Endothelial cell (in vitro differentiated cells): ENCODE data around the gene AKR1C3. TPM values are rescaled to one million over a fixed set of nuclear protein-coding genes. Genes with fewer than 3 reads are reported as not detected.
"Not testable (repeated sequence)": the region's sequence is repeated elsewhere in the genome, so short reads cannot be mapped to it uniquely, and the experiment has no call there.

Experiments
- DNase-seq: peaks from one replicate; pipeline ENCODE4 v3.0.0; 2021; ENCODE audit warnings: low spot score
- H3K27ac Mint-ChIP-seq: one replicate; pipeline ENCODE4 v1.8.0; 2021; ENCODE audit warnings: mixed read lengths, inconsistent platforms; ENCODE audit not compliant: unreplicated experiment
- H3K27me3 Mint-ChIP-seq: one replicate; pipeline ENCODE4 v1.8.0; 2021; ENCODE audit warnings: mild to moderate bottlenecking, moderate library complexity, mixed read lengths, inconsistent platforms; ENCODE audit not compliant: unreplicated experiment
- H3K36me3 Mint-ChIP-seq: one replicate; pipeline ENCODE4 v1.8.0; 2021; ENCODE audit warnings: mild to moderate bottlenecking, low read depth, mixed read lengths, inconsistent platforms; ENCODE audit not compliant: unreplicated experiment
- H3K4me1 Mint-ChIP-seq: one replicate; pipeline ENCODE4 v1.8.0; 2021; ENCODE audit warnings: mild to moderate bottlenecking, mixed read lengths, inconsistent platforms; ENCODE audit not compliant: unreplicated experiment
- H3K4me3 Mint-ChIP-seq: one replicate; pipeline ENCODE4 v1.8.0; 2021; ENCODE audit warnings: mild to moderate bottlenecking, mixed read lengths, inconsistent platforms; ENCODE audit not compliant: unreplicated experiment
- H3K9me3 Mint-ChIP-seq: one replicate; pipeline ENCODE4 v1.8.0; 2021; ENCODE audit warnings: mixed read lengths, inconsistent platforms; ENCODE audit not compliant: unreplicated experiment
- total RNA-seq: library from RNA; stranded (reverse); fragmentation: NEBNext Ultra II Directional; extraction: Animal tissue kit (Norgen Biotek cat#: 25700); gene quantifications from one replicate; pipeline ENCODE4 v1.2.1, GENCODE V29; 2021; ENCODE audit not compliant: unreplicated experiment
- TF ChIP-seq, protein P1 (sequence below): fragments of 200-600 bp; sonication (generic); IDR thresholded peaks from one replicate; pipeline ENCODE4 v1.5.0; 2021; ENCODE audit warnings: antibody characterized with exemption; ENCODE audit not compliant: unreplicated experiment

Gene AKR1C3
- total RNA-seq, 1 donor from 2014 or later: 2.8 TPM

DNA sequence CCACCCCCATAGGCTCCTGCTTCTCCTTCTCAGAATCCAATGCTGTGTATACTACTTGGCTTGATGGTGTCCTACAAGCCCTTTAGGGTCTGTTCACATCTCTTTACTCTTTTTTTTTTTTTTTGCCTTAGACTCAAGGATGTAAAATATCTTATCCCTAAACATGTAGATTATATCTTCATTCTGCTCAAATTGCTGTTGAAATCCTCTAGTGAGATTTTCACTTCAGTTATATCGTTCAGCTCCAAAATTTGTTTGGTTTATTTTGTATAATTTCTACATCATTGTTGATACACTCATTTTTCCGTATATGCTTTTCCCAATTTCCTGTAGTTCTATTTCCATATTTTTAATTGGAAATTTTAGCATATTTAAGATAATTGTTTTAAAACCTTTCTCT is 1.8 kb upstream of the AKR1C3 start:
- no peaks in the 10 kb centered on the region for H3K36me3 Mint-ChIP-seq
- TF ChIP-seq, protein P1, sequence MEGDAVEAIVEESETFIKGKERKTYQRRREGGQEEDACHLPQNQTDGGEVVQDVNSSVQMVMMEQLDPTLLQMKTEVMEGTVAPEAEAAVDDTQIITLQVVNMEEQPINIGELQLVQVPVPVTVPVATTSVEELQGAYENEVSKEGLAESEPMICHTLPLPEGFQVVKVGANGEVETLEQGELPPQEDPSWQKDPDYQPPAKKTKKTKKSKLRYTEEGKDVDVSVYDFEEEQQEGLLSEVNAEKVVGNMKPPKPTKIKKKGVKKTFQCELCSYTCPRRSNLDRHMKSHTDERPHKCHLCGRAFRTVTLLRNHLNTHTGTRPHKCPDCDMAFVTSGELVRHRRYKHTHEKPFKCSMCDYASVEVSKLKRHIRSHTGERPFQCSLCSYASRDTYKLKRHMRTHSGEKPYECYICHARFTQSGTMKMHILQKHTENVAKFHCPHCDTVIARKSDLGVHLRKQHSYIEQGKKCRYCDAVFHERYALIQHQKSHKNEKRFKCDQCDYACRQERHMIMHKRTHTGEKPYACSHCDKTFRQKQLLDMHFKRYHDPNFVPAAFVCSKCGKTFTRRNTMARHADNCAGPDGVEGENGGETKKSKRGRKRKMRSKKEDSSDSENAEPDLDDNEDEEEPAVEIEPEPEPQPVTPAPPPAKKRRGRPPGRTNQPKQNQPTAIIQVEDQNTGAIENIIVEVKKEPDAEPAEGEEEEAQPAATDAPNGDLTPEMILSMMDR: no peak
- H3K27ac Mint-ChIP-seq: no peak overlapping the region
- H3K27me3 Mint-ChIP-seq: no peaks in the 10 kb centered on the region
- H3K4me1 Mint-ChIP-seq: no peaks in the 10 kb centered on the region
- no peak for DNase-seq
- no peak overlapping the region for H3K4me3 Mint-ChIP-seq
- no peaks in the 10 kb centered on the region for H3K9me3 Mint-ChIP-seq

DNA sequence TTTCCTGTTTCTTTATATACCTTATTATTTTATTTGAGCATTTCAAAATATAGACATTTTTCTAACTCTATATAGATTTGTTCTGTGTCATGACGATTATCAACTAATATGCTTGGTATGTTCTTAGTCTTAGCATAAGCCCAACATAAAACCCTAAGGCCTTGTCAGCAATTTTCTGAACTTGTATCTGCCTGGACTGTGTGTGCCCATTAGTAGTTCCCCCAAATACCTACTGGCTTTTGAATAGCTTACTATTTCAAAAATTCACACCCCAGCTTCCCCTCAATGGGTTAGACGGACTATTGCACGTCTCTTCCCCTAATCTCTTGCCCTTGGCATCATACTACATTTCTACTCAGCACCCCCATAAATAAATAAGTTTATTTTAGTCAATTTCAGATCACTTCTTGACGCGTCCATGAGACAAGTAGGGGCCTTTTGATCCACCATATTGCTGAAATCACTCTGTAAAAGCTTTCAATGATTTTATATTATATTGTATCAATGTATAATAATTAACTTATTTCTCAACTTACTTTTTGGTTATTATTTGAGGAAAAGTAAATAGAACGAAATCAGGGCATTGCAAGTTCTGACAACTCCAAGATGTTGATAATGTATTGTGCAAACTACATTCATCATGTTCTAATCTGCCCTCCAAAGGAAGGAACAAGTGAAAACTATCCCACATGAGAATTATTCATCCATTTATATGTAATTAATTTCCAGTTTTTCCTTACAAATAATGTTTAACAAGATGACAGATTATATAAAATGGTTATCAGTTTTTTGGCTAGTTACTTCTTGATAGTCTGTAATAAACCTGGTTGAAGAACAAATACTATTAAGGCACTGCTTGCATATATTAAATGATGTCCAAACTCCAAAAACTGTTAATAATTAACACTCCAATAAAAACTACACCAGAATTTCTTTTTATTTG is 1.1 kb upstream of the AKR1C3 start:
- H3K27ac Mint-ChIP-seq: no peak overlapping the region
- TF ChIP-seq, protein P1: no peak
- no peaks in the 10 kb centered on the region for H3K9me3 Mint-ChIP-seq
- H3K36me3 Mint-ChIP-seq: no peaks in the 10 kb centered on the region
- no peaks in the 10 kb centered on the region for H3K4me1 Mint-ChIP-seq
- no peak for DNase-seq
- no peaks in the 10 kb centered on the region for H3K27me3 Mint-ChIP-seq
- H3K4me3 Mint-ChIP-seq: no peak overlapping the region

DNA sequence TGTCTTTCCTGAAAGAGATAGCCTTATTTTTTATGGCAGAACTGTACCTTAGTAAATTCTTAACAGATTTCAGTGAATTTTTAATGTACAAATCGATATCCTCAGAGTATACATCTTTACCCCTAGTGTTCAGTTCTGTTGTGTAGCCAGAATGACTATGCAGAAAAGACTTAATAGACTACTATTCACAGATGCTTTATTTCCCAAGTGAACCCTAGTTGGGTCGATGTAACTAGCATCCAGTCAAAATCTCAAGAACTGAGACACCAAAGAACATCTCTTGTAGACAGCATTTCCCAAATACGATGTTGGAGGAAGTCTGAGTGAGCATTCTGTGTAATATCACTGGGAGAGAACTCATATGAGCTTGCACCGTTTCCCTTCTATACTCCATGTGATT is 1.5 kb downstream of the AKR1C3 start:
- no peak for DNase-seq
- Mint-ChIP-seq H3K4me1 (no peaks in the 10 kb centered on the region), H3K4me3 (no peak overlapping the region), H3K9me3 (no peaks in the 10 kb centered on the region), H3K27ac (no peak overlapping the region), H3K36me3 (no peaks in the 10 kb centered on the region), H3K27me3 (no peaks in the 10 kb centered on the region)
- TF ChIP-seq, protein P1: no peak

DNA sequence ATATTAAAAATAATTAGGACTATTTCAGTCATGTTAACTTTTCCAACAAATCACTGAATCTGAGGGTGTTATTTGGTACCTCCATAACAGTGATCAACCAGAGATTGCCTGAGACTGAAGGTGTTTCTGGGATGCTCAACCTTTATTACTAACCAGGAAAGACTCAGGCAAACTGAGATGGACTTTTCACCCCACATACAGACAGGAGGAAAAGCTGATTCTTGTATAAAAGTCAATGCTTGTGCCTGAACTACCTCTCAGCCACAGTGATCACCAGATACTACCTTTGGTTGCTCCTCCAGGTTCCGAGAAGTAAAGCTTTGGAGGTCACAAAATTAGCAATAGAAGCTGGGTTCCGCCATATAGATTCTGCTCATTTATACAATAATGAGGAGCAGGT is 1.9 kb downstream of the AKR1C3 start:
- DNase-seq: no peak
- Mint-ChIP-seq H3K9me3 (no peaks in the 10 kb centered on the region), H3K4me3 (no peak overlapping the region), H3K36me3 (no peaks in the 10 kb centered on the region), H3K4me1 (no peaks in the 10 kb centered on the region), H3K27ac (no peak overlapping the region), H3K27me3 (no peaks in the 10 kb centered on the region)
- TF ChIP-seq, protein P1: no peak

DNA sequence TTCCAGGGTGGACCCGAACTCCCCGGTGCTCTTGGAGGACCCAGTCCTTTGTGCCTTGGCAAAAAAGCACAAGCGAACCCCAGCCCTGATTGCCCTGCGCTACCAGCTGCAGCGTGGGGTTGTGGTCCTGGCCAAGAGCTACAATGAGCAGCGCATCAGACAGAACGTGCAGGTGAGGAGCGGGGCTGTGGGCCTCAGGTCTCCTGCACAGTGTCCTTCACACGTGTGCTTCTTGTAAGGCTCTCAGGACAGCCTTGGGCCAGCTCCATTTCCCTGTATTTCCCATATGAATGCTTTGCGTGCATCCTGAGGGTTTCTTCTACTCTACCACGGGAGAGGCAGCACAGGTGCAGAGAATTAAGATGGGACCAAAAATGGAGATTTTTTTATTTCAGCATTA is 8.3 kb downstream of the AKR1C3 start:
- not testable (repeated sequence) for H3K27me3 Mint-ChIP-seq, H3K36me3 Mint-ChIP-seq

More for the DNA sequence above, 8.3 kb downstream of the AKR1C3 start:
- DNase-seq, H3K4me3 Mint-ChIP-seq, H3K9me3 Mint-ChIP-seq, H3K4me1 Mint-ChIP-seq, H3K27ac Mint-ChIP-seq: not testable (repeated sequence)
